ENCODE data around the gene PLAC8.

DNA sequence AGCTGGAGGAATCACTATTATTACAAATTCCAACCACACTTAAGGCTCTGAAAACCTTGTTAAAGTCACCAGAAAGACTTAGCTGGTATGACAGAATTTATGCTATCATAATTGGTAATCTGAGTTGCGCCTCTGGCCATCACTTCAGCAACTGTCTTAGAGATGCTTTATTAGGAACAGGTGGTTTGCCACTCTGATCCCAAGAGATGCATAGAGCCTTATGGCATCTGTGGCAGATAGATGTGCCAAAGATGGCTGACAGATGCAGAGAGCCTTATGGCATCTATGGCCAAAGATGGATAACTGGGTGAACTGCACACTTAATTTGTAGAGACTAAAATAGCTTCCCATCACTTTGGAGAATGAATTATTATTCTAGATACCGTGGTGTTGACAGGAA is 32.3 kb upstream of the PLAC8 start:
- TF ChIP-seq, protein P1, sequence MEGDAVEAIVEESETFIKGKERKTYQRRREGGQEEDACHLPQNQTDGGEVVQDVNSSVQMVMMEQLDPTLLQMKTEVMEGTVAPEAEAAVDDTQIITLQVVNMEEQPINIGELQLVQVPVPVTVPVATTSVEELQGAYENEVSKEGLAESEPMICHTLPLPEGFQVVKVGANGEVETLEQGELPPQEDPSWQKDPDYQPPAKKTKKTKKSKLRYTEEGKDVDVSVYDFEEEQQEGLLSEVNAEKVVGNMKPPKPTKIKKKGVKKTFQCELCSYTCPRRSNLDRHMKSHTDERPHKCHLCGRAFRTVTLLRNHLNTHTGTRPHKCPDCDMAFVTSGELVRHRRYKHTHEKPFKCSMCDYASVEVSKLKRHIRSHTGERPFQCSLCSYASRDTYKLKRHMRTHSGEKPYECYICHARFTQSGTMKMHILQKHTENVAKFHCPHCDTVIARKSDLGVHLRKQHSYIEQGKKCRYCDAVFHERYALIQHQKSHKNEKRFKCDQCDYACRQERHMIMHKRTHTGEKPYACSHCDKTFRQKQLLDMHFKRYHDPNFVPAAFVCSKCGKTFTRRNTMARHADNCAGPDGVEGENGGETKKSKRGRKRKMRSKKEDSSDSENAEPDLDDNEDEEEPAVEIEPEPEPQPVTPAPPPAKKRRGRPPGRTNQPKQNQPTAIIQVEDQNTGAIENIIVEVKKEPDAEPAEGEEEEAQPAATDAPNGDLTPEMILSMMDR (IDR thresholded peaks at IDR 0.05): no peak
- no peak for TF ChIP-seq POLR2A (IDR thresholded peaks at IDR 0.05; ENCODE audit: low read depth)
- no peak for TF ChIP-seq POLR2AphosphoS5 (IDR thresholded peaks at IDR 0.05)

All from esophagus muscularis mucosa (tissue), 3 donors.